GM18951 (cell line): ENCODE measurements around the gene EXOC2.

Experiments
- POLR2A ChIP-seq: IDR thresholded peaks from 4 replicates; pipeline ENCODE4 v1.6.1; 2011; ENCODE audit warnings: mild to moderate bottlenecking; ENCODE audit not compliant: insufficient read length, insufficient read depth; ENCODE audit errors: extremely low read depth
- in situ Hi-C: fragments of 300-500 bp; cut with MboI; formaldehyde crosslinking; loops from one replicate; pipeline ENCODE4 v1.12.0; 2022; ENCODE audit warnings: low sequenced_read_pairs, mixed read lengths, inconsistent platforms; ENCODE audit not compliant: unreplicated experiment

EXOC2 gene

GRCh38 chr6:451336-451735 is 241.6 kb downstream of the EXOC2 start:
- TF ChIP-seq POLR2A, result no peak
- in situ Hi-C loops, result no loop called here

GRCh38 chr6:449486-450419 is 243.2 kb downstream of the EXOC2 start:
- in situ Hi-C loops, result no loop called here

GRCh38 chr6:449057-449430 is 243.9 kb downstream of the EXOC2 start:
- TF ChIP-seq POLR2A, result no peak
- in situ Hi-C loops, result no loop called here

More at GRCh38 chr6:449486-450419, 243.2 kb downstream of the EXOC2 start:
- TF ChIP-seq POLR2A, result no peak

GRCh38 chr6:448296-449056 is 244.5 kb downstream of the EXOC2 start:
- no peak for TF ChIP-seq POLR2A
- in situ Hi-C loops, result no loop called here

GRCh38 chr6:447381-448165 is 245.4 kb downstream of the EXOC2 start:
- in situ Hi-C loops, result no loop called here
- TF ChIP-seq POLR2A, result no peak

GRCh38 chr6:446418-447366 is 246.2 kb downstream of the EXOC2 start:
- no peak for TF ChIP-seq POLR2A
- in situ Hi-C loops, result no loop called here

- no peak for TF ChIP-seq POLR2A
Observed at GRCh38 chr6:445571-446417, 247.1 kb downstream of the EXOC2 start.

GRCh38 chr6:444653-445275 is 248.2 kb downstream of the EXOC2 start:
- no peak for TF ChIP-seq POLR2A
- in situ Hi-C loops, result no loop called here

More at GRCh38 chr6:445571-446417, 247.1 kb downstream of the EXOC2 start:
- in situ Hi-C loops, result no loop called here

GRCh38 chr6:443621-444159 is 249.2 kb downstream of the EXOC2 start:
- in situ Hi-C loops, result no loop called here
- no peak for TF ChIP-seq POLR2A

- TF ChIP-seq POLR2A, result no peak
- in situ Hi-C loops, result no loop called here
Observed at GRCh38 chr6:441126-441920, 251.6 kb downstream of the EXOC2 start.
